HFFc6 (cell line): ENCODE measurements around the gene GATAD2A. TPM values are rescaled to one million over a fixed set of nuclear protein-coding genes. Genes with fewer than 3 reads are reported as not detected.

ENCODE experiments used
- DNase-seq: peaks from one replicate; pipeline ENCODE4 v3.0.0-alpha.2; 2018
- H3K27ac Mint-ChIP-seq: 2 replicates; pipeline ENCODE4 v1.8.0; 2020; ENCODE audit warnings: mild to moderate bottlenecking, mixed read lengths
- H3K27me3 Mint-ChIP-seq: 2 replicates; pipeline ENCODE4 v1.8.0; 2021; ENCODE audit warnings: mild to moderate bottlenecking, moderate library complexity, mixed read lengths; ENCODE audit not compliant: insufficient read depth
- H3K36me3 Mint-ChIP-seq: 2 replicates; pipeline ENCODE4 v1.8.0; 2021; ENCODE audit warnings: low read depth, mixed read lengths
- H3K4me1 Mint-ChIP-seq: 2 replicates; pipeline ENCODE4 v1.8.0; 2020; ENCODE audit warnings: low read depth, mixed read lengths
- H3K4me3 Mint-ChIP-seq: 2 replicates; pipeline ENCODE4 v1.8.0; 2020; ENCODE audit warnings: mild to moderate bottlenecking, moderate library complexity, mixed read lengths
- H3K9me3 Mint-ChIP-seq: 2 replicates; pipeline ENCODE4 v1.8.0; 2020; ENCODE audit warnings: mild to moderate bottlenecking, mixed read lengths
- CTCF ChIP-seq: fragments of 200-600 bp; sonication (generic); IDR thresholded peaks from 2 replicates; pipeline ENCODE4 v1.5.0; 2021; ENCODE audit warnings: antibody characterized with exemption, mild to moderate bottlenecking
- total RNA-seq, 6 experiments: library from RNA; stranded (reverse); fragmentation: NEBNext Ultra II Directional; extraction: Animal tissue kit (Norgen Biotek cat#: 25700); gene quantifications; 2 replicates in 1 of 6; 3 replicates in 5 of 6; pipeline ENCODE4 v1.2.3, GENCODE V29; 2021

Gene GATAD2A
- total RNA-seq, 6 experiments from 2014 or later, result 107 to 123 (median 112) TPM

GRCh38 chr19:19491321-19492025 lies 86.0 kb downstream of the GATAD2A start:
- H3K36me3 Mint-ChIP-seq, result no peaks in the 10 kb centered on the region
- H3K4me3 Mint-ChIP-seq, result no peak overlapping the region
- H3K27ac Mint-ChIP-seq, result peak overlapping the region; percentile 34
- H3K9me3 Mint-ChIP-seq, result no peaks in the 10 kb centered on the region
- no peak for DNase-seq
- TF ChIP-seq CTCF, result no peak
- peaks cover 39% of the 10 kb centered on the region for H3K4me1 Mint-ChIP-seq
- H3K27me3 Mint-ChIP-seq, result peaks cover 1% of the 10 kb centered on the region; the same call in 1 of the 2 replicates

GRCh38 chr19:19492026-19492610 lies 86.6 kb downstream of the GATAD2A start:
- no peak for TF ChIP-seq CTCF
- H3K27me3 Mint-ChIP-seq, result peaks cover 1% of the 10 kb centered on the region; the same call in 1 of the 2 replicates
- DNase-seq, result no peak
- H3K36me3 Mint-ChIP-seq, result no peaks in the 10 kb centered on the region
- H3K27ac Mint-ChIP-seq, result no peak overlapping the region
- H3K9me3 Mint-ChIP-seq, result no peaks in the 10 kb centered on the region
- no peak overlapping the region for H3K4me3 Mint-ChIP-seq
- peaks cover 36% of the 10 kb centered on the region for H3K4me1 Mint-ChIP-seq

GRCh38 chr19:19493841-19494546 lies 88.5 kb downstream of the GATAD2A start:
- peak; percentile 16; the same call in 1 of the 2 replicates for TF ChIP-seq CTCF
- no peak overlapping the region for H3K4me3 Mint-ChIP-seq
- peaks cover 19% of the 10 kb centered on the region for H3K4me1 Mint-ChIP-seq
- H3K27ac Mint-ChIP-seq, result no peak overlapping the region
- DNase-seq, result no peak
- no peaks in the 10 kb centered on the region; the same call in 1 of the 2 replicates for H3K36me3 Mint-ChIP-seq
- H3K27me3 Mint-ChIP-seq, result peaks cover 1% of the 10 kb centered on the region; the same call in 1 of the 2 replicates
- no peaks in the 10 kb centered on the region for H3K9me3 Mint-ChIP-seq

GRCh38 chr19:19495614-19496603 lies 90.4 kb downstream of the GATAD2A start:
- no peak overlapping the region for H3K27ac Mint-ChIP-seq
- no peak for DNase-seq
- no peak overlapping the region for H3K4me3 Mint-ChIP-seq
- TF ChIP-seq CTCF, result no peak
- no peaks in the 10 kb centered on the region for H3K9me3 Mint-ChIP-seq
- H3K27me3 Mint-ChIP-seq, result no peaks in the 10 kb centered on the region
- H3K4me1 Mint-ChIP-seq, result no peaks in the 10 kb centered on the region
- peaks cover 2% of the 10 kb centered on the region; the same call in 1 of the 2 replicates for H3K36me3 Mint-ChIP-seq
